HTERT RPE-1 (cell line): ENCODE results near the gene PAFAH1B1.
"Not testable (repeated sequence)": the region's sequence is repeated elsewhere in the genome, so short reads cannot be mapped to it uniquely, and the experiment has no call there.

Source experiments
- in situ Hi-C: fragments of 300-500 bp; cut with MboI; formaldehyde crosslinking; loops from 4 replicates; pipeline ENCODE4 v1.14.3; 2020; ENCODE audit warnings: low sequenced_read_pairs

Gene PAFAH1B1

DNA sequence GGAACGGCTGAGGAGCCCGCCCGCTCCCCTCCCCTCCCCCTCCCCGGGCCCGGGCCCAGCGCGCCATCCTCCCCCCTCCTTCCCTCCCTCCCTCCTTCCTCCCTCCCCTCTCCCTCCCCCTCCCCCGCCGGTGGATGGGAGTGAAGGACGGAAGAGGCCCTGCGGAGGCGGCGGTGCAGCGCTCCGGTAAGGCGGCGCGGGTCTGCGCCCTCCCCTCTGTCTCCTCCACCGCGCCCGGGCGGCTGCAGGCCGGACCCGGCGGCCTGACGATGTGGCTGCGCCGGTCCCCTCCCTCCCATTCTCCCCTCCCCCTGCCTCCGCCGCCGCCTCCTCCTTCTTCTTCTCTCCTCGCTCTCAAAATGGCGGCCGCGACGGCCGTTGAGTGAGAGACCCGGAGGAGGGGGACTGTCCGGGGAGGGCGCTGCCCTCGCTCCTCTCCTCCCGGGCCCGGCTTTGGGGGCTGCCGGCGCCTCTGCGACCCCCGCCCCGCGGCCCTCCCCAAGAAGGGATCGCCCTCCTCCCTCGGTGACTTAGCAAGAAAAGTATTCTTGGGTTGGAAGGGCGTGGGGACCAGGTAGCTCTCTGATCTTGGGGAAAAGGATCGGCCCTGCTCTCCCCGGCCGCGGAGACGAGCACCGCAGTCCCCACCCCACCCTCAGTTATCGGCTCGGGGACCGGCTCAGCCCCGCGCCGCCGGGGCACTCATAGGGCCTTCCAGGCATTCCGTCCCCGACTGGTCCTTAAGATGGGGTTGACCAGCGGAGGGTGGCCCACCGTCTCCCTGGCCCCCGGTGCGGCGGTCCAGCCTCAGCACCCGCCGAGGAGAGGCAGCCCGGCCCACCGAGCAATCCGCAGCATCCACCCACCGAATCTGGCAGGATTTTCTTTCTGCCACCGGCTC lies 617 bp downstream of the PAFAH1B1 start:
- in situ Hi-C loops: no loop called here

DNA sequence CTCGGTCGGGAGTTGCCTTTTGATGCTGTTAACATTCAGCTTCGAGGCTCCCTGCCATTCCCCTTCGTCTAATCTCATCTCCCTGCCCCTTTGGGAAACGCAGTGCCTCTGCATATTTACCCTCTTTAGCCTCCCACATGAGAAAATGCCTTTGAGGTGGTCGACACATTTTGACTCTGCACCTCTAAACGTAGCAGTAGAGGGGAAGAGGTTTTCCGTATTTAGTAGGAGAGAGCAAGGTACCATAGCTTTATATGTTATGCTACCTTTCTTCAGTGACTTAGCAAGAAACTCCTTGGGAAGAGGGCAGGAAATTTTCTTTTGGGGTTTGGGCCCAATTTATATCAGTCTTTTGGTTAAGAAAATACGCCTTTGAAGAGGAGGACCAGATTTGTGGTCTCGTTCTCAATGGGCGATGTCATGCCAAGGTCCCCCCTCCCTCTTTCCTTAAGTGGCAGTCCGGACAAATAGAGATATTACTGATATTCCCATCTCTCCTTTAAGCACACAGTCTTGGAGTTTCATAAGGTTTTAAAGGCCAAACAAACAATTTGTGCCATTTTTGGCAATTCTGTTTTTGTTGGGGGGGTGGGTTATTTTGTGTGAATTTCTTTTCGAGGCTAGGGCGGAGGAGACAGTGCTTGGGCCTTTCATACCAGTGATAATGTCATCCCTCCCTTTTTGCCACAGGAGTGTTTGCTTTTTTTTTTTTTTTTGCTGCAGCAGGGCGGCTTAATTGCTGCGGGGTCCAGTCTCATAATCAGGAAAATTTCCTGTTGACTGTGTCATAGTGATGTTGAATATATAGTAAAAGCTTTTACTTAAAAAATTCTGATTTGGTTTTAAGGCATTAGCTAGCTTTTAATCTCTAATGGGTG lies 1.5 kb downstream of the PAFAH1B1 start:
- in situ Hi-C loops: no loop called here

DNA sequence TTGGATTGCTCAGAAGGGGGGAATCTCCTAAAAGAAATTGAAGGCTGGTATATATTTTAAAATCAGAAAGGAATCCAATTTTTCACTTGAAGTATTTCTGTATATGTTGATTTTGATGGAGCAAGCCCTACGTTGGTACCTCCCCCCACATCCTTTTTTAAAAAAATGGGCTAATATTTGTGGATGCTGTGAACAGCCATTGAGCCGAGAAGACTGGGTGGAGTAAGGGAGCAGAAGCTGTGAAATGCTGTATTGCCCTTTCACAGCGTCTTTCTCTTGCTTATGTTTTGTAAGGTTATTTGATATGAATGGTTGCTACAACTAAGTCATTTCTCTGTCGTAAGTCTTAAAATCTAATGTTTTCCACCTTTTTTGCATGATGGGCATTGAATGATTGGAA lies 2.3 kb downstream of the PAFAH1B1 start:
- in situ Hi-C loops: no loop called here

DNA sequence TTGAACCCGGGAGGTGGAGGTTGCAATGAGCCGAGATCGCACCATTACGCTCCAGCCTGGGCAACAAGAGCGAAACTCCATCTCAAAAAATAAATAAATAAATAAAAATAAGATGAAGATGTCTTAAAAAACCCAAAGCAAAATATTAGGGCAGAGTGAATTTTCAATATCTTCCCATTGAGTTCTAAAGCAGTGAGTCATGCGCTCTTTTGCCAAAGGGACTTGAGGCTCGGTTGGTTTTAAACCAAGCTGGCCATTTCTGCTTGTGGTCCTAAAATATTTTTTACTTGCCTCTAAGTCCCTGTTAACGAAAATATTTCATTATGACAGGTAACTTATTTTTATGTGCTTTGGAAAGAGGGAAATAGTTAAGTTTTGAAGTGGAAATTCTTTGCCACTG lies 4.7 kb downstream of the PAFAH1B1 start:
- in situ Hi-C loops: no loop called here

DNA sequence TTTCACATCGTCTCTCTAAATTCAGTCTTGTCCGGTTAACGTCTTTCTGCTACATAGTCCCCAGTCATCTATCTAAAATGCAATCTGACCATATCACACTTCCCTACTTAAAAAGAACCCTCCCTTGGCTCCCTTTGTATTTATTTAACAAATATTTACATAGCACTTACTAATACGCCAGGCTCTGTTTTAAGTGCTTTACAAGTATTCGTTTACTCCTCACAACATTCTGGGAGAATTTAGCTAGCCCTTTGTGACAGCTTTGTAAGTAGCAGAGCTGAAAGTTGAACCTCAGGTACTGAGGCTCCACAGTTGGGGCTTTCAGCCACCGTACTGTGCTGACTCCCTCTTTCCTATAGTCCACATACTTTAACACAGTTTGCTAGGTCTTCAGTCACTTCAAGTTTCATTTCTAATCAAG lies 9.2 kb downstream of the PAFAH1B1 start:
- in situ Hi-C loops: no loop called here

DNA sequence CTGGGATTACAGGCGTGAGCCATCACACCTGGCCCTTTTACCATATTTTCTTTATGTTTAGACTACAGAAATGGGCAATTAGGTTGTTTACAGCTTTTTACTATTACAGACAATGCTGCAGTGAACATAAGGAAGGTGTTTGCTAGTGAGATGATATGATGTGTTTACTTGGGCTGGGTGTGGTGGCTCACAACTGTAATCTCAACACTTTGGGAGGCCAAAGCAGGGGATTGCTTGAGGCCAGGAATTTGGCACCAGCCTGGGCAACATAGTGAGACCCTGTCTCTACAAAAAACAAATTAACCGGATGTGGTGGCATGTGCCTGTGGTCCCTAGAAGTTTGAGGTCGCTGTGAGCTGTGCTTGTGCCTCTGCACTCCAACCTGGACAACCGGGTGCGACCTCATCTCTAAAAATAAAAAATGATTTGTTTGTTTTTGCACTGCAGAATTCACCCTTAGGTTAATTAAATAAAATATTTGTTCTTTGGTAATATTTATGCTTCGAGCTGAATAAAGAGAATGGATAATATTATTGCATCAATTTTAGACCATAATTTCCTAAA lies 15.0 kb downstream of the PAFAH1B1 start:
- in situ Hi-C loops: no loop called here

DNA sequence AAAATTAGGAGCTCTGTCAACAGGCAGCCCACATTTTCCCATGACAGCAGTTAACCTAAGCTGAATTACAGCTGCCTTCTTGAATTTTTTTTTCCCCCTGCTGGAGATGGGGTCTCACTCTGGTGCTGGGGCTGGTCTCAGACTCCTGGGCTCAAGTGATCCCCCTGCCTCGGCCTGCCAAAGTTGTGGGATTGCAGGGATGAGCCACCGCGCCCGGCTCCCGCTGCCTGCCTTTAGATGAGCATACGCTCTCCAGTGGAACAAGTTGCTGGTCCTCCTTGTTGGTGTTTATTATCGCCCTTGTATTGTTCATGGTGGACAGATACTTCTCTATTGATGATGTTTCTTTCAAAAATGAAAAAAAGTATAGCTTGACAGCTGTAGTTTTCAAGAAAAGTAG lies 15.6 kb downstream of the PAFAH1B1 start:
- in situ Hi-C loops: no loop called here

DNA sequence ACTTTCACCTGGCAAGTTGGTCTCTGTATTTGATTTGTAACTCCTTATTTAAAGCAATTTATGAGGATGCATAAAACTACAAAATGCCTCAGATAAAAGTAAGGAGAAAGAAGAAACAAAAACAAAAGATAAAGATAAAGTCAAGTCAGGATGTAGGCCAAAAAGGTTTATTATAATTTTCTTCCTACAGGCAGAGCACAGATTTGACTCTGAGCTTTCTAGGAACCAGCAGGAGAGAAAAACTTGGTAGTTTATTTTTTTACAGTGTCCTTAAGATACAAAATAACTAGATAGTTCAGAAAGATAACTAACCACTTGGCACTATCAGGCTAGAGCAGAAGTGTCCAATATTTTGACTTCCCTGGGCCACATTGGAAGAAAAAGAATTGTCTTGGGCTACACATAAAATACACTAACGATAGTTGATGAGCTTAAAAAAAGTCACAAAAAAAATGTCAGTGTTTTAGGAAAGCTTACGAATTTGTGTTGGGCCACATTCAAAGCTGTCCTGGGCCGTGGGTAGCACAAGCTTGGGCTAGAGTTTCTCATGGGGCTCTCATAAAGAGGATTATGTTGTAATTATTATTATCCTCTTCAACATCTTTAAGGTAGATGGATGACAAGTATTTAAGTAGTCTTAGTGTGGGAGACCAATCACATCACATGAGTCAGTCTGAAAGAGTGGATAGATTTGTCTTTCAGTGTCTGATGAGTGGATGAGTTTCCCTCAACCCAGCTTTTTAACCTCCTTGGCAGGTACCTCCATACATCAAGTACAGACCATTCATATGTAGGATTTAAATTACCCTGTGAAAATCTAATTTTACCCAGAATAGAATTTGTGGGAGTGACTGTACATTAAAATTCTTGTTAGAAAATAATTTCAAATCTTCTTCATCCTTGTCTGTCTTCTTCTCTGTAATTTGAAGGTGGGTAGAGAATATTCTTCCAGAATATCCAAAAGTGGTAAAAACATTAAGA lies 17.0 kb downstream of the PAFAH1B1 start:
- in situ Hi-C loops: no loop called here

DNA sequence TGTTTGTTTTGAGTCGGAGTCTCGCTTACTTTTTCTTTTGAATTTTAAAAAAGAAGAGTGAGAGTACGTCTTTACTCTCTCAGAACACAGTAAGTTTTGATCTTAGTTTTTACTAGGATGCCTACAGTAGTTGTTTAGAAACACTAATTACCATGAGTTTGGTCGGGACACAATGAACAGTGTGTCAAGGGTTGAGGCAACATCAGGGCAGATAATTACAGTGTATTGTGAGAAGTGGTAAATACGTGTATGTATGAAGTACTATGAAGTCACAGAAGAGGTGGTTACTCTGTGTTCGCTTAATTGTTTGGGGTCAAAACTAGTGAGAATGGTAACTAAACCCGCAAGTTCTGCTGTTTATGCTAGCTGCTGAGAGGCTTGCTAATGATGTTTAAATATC lies 18.2 kb downstream of the PAFAH1B1 start:
- in situ Hi-C loops: no loop called here

DNA sequence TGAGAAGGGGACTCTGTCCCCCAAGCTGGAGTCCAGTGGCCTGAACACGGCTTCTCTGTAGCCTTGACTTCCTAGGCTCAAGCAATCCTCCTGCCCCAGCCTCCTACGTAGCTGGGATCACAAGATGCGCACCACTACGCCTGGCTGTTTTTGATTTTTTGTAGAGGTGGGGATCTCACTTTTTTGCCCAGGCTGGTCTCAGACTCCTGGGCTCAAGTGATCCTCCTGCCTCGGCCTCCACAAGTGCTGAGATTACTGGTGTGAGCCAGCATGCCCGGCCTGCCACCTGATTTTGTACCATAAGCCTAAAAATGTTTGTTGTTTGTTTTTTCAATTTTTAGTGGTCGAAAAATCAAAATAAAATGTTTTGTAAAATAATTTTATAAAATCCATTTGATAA lies 19.2 kb downstream of the PAFAH1B1 start:
- in situ Hi-C loops: no loop called here

DNA sequence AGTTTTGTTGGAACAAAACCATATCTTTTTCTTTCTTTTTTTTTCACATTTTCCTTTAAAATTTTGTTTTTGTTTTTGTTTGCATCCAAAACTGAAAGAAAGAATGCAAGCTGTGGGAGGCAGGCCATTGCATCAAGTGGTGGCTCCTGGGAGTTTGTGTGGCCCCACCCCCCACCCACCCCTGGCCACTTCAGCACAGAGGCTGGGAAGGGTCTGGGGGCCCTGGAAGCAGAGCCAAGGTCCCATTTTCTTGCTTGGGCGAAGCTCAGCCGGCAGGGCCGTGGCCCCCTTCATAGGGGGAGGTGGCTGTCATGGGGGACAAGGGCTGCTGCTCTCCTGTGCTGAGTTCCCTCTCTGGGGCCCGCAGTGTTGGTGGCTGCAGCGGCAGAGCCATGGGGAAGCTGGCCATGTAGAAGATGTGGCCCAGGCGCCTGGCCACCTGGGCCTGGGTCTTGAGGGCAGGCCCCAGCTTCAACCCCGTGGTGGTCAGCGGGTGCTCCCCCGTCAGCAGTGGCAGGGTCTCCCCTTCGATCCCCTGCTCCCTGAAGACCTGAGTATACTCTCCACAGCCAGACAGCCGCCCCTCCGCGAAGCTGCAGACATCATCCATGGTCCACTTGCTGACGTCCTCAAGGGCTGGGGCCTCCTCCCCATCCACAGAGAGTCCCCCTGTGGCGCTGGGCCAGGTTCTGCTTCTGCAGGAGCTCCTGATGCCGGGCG lies 19.8 kb downstream of the PAFAH1B1 start:
- in situ Hi-C loops: no loop called here

DNA sequence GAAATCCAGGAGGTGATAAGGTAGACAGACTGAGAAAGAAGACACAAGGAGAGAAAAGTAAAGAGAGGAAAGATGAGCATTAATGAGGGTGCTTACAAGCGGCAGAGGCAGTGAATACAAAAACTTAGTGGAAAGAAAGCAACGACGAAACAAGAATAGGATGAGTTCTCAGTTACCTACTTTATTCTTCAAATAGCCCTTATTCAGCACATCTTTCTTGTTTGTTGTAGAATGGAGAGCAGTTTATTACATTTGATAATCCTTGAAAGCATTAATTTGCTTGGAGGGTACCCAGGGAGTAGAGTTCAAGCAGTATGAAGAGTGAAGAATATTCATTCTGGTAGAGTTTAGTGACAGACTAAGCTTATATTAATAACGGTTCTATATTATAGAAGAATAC lies 22.4 kb downstream of the PAFAH1B1 start:
- in situ Hi-C loops: no loop called here

DNA sequence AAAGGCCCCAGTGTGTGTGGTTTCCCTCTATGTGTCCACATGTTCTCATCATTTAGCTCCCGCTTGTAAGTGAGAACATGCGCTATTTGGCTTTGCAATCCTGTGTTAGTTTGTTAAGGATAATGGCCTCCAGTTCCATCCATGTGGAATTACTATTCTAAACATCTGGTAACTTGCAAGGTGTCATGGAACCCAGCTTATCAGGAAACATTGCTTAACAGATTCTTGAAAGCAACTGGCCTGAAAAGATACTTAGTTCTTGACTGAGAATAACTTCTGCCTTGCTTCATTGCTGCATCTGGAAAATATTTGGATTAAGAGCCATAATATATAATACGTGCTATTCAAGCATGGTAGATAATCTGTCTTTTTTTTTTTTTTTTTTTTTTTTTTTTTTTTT lies 27.8 kb downstream of the PAFAH1B1 start:
- in situ Hi-C loops: no loop called here

DNA sequence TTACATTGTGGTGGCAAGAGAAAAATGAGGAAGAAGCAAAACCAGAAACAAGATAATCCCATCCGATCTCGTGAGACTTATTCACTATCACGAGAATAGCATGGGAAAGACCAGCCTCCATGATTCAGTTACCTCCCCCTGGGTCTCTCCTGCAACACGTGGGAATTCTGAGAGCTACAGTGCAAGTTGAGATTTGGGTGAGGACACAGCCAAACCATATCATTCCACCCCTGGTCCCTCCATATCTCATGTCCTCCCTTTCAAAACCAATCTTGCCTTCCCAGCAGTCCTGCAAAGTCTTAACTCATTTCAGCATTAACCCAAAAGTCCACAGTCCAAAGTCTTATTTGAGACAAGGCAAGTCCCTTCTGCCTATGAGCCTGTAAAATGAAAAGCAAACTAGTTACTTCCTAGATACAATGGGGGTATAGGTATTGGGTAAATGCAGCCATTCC lies 28.5 kb downstream of the PAFAH1B1 start:
- in situ Hi-C loops: not testable (repeated sequence)

DNA sequence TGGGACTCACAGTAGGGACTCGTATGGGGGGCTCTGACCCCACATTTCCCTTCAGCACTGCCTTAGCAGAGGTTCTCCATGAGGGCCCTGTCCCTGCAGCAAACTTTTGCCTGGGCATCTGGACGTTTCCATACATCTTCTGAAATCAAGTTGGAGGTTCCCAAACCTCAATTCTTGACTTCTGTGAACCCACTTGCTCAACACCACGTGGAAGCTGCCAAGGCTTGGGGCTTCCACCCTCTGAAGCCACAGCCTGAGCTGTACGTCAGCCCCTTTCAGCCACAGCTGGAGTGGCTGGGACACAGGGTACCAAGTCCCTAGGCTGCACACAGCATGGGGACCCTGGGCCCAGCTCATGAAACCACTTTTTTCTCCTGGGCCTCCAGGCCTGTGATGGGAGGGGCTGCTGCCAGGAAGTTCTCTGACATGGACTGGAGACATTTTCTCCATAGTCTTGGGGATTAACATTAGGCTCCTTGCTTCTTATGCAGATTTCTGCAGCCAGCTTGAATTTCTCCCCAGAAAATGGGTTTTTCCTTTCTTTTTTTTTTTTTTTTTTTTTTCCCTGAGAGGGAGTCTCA lies 29.4 kb downstream of the PAFAH1B1 start:
- in situ Hi-C loops: not testable (repeated sequence)

DNA sequence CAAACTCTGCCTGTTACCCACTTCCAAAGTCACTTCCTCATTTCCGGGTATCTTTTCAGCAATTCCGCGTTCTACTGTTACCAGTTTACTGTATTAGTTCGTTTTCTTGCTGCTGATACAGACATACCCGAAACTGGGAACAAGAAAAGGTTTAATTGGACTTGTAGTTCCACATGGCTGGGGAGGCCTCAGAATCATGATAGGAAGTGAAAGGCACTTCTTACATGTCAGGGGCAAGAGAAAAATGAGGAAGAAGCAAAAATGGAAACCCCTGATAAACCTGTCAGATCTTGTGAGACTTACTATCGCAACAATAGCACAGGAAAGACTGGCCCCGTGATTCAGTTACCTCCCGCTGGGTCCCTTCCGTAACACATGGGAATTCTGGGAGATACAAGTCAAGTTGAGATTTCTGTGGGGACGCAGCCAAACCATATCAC lies 30.9 kb downstream of the PAFAH1B1 start:
- in situ Hi-C loops: no loop called here

DNA sequence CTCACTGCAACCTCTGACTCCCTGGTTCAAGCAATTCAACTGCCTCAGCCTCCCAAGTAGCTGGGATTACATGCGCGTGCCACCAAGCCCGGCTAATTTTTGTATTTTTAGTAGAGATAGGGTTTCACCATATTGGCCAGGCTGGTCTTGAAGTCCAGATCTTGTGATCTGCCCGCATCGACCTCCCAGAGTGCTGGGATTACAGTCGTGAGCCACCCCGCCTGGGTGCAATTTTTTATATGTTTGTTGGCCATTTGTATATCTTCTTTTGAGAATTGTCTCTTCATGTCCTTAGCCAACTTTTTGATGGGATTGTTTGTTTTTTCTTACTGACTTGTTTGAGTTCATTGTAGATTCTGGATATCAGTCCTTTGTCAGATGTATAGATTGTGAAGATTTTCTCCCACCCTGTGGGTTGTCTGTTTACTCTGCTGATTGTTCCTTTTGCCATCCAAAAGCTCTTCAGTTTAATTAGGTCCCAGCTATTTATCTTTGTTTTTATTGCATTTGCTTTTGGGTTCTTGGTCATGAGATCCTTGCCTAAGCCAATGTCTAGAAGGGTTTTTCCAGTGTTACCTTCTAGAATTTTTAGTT lies 33.3 kb downstream of the PAFAH1B1 start:
- in situ Hi-C loops: not testable (repeated sequence)

DNA sequence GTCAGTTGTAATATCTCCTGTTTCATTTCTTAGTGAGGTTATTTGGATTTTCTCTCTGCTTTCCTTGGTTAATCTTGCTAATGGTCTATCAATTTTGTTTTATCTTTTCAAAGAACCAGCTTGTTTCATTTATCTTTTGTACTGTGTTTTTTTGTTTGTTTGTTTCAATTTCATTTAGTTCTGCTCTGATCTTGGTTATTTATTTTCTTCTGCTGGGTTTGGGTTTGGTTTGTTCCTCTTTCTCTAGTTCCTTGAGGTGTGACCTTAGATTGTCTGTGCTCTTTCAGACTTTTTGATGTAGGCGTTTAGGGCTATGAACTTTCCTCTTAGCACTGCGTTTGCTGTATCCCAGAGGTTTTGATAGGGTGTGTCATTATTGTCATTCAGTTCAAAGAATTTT lies 35.5 kb downstream of the PAFAH1B1 start:
- in situ Hi-C loops: not testable (repeated sequence)

DNA sequence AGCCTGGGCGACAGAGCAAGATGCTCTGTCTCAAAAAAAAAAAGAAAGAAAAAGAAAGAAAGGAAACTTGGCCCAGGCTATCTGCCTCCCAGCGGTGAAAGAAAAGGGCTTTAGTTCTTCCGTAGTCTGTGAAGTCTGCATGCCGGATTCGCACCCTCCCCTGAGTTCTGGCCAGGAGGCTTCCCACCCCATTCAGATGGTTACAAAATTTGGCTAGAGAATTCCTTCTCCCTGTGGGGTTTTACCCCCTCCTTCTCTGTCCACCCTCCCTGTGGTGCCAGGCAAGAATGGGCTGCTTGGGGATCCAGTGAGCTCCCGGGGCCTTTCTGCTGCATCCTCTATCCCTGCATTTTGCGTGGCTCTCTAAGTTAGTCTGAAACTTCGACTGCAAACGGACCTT lies 37.8 kb downstream of the PAFAH1B1 start:
- in situ Hi-C loops: no loop called here
